ENCODE data around the gene ITGA5. TPM values are rescaled to one million over a fixed set of nuclear protein-coding genes. Genes with fewer than 3 reads are reported as not detected.

ITGA5 gene
- total RNA-seq, 1 donor from 2014 or later: 95.0 TPM

GRCh38 chr12:54398218-54398617, 20.8 kb downstream of the ITGA5 start:
- no peaks in the 10 kb centered on the region for H3K9me3 ChIP-seq
- H3K27ac ChIP-seq: no peak overlapping the region
- DNase-seq (ENCODE audit: extremely low spot score in 2 of 2): no peak
- no peaks in the 10 kb centered on the region for H3K27me3 ChIP-seq
- no peak for TF ChIP-seq POLR2A (IDR thresholded peaks at IDR 0.05)
- no peak for TF ChIP-seq POLR2AphosphoS5 (IDR thresholded peaks at IDR 0.05; ENCODE audit: insufficient read depth in 1 of 2, low read depth in 1 of 2)
- no peak for TF ChIP-seq CTCF (IDR thresholded peaks at IDR 0.05)
- intact Hi-C loops (cut with DNase I): loop anchor here (2.0 kb wide), 1 partner anchor 41 kb away; no protein-coding TSS in a partner anchor
- H3K36me3 ChIP-seq: peaks cover 7 to 79% of the 10 kb centered on the region in 2 donors
- no peak overlapping the region for H3K4me3 ChIP-seq
- peaks cover 2% of the 10 kb centered on the region for H3K4me1 ChIP-seq

- Histone ChIP-seq H3K27ac (no peak overlapping the region), H3K9me3 (no peaks in the 10 kb centered on the region), H3K4me3 (no peak overlapping the region), H3K27me3 (no peaks in the 10 kb centered on the region), H3K36me3 (peaks cover 7 to 68% of the 10 kb centered on the region in 2 donors), H3K4me1 (peaks cover 12% of the 10 kb centered on the region)
- intact Hi-C loops (cut with DNase I): no loop called here
- DNase-seq (ENCODE audit: extremely low spot score in 2 of 2): no peak
- TF ChIP-seq CTCF (IDR thresholded peaks at IDR 0.05) (no peak), POLR2AphosphoS5 (IDR thresholded peaks at IDR 0.05; ENCODE audit: insufficient read depth in 1 of 2, low read depth in 1 of 2) (no peak), POLR2A (IDR thresholded peaks at IDR 0.05) (no peak)
These were observed 21.9 kb downstream of the ITGA5 start for GRCh38 chr12:54397157-54397556.

GRCh38 chr12:54395545-54395944, 23.5 kb downstream of the ITGA5 start:
- H3K36me3 ChIP-seq: peaks cover 7 to 52% of the 10 kb centered on the region in 2 donors
- no peak for DNase-seq (ENCODE audit: extremely low spot score in 2 of 2)
- no peaks in the 10 kb centered on the region for H3K9me3 ChIP-seq
- peaks cover 27% of the 10 kb centered on the region for H3K4me1 ChIP-seq
- H3K27me3 ChIP-seq: no peaks in the 10 kb centered on the region
- TF ChIP-seq POLR2A (IDR thresholded peaks at IDR 0.05) (no peak), CTCF (IDR thresholded peaks at IDR 0.05) (no peak), POLR2AphosphoS5 (IDR thresholded peaks at IDR 0.05; ENCODE audit: insufficient read depth in 1 of 2, low read depth in 1 of 2) (peak in 1 of 2 donors; percentile 54)
- intact Hi-C loops (cut with DNase I): no loop called here
- no peak overlapping the region for H3K4me3 ChIP-seq
- H3K27ac ChIP-seq: no peak overlapping the region

- intact Hi-C loops (cut with DNase I): no loop called here
- no peaks in the 10 kb centered on the region for H3K27me3 ChIP-seq
- peaks cover 32% of the 10 kb centered on the region for H3K4me1 ChIP-seq
- peaks cover 7 to 47% of the 10 kb centered on the region in 2 donors for H3K36me3 ChIP-seq
- no peaks in the 10 kb centered on the region for H3K9me3 ChIP-seq
- TF ChIP-seq CTCF (IDR thresholded peaks at IDR 0.05): no peak
- TF ChIP-seq POLR2AphosphoS5 (IDR thresholded peaks at IDR 0.05; ENCODE audit: insufficient read depth in 1 of 2, low read depth in 1 of 2): no peak
- no peak for TF ChIP-seq POLR2A (IDR thresholded peaks at IDR 0.05)
- H3K27ac ChIP-seq: no peak overlapping the region
- no peak for DNase-seq (ENCODE audit: extremely low spot score in 2 of 2)
- H3K4me3 ChIP-seq: no peak overlapping the region
These were observed 24.1 kb downstream of the ITGA5 start for GRCh38 chr12:54394986-54395385.

- Histone ChIP-seq H3K9me3 (no peaks in the 10 kb centered on the region), H3K4me3 (no peak overlapping the region), H3K27me3 (no peaks in the 10 kb centered on the region), H3K27ac (no peak overlapping the region), H3K4me1 (peaks cover 37% of the 10 kb centered on the region), H3K36me3 (peaks cover 7 to 42% of the 10 kb centered on the region in 2 donors)
- TF ChIP-seq CTCF (IDR thresholded peaks at IDR 0.05) (peak; percentile 35 to 49 (median 35)), POLR2AphosphoS5 (IDR thresholded peaks at IDR 0.05; ENCODE audit: insufficient read depth in 1 of 2, low read depth in 1 of 2) (no peak)
- no peak for DNase-seq (ENCODE audit: extremely low spot score in 2 of 2)
- intact Hi-C loops (cut with DNase I): no loop called here
These were observed 24.8 kb downstream of the ITGA5 start for GRCh38 chr12:54394281-54394719.
